UCSD-AML1 (cell line): ENCODE data around the gene OR10K1.
"Not testable (repeated sequence)": the region's sequence is repeated elsewhere in the genome, so short reads cannot be mapped to it uniquely, and the experiment has no call there.

Source experiments
- DNase-seq: peaks from one replicate; lab custom pipeline; 2025; ENCODE audit not compliant: unreplicated experiment; lab: John Stamatoyannopoulos, UW

Gene OR10K1, protein sequence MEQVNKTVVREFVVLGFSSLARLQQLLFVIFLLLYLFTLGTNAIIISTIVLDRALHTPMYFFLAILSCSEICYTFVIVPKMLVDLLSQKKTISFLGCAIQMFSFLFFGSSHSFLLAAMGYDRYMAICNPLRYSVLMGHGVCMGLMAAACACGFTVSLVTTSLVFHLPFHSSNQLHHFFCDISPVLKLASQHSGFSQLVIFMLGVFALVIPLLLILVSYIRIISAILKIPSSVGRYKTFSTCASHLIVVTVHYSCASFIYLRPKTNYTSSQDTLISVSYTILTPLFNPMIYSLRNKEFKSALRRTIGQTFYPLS

DNA sequence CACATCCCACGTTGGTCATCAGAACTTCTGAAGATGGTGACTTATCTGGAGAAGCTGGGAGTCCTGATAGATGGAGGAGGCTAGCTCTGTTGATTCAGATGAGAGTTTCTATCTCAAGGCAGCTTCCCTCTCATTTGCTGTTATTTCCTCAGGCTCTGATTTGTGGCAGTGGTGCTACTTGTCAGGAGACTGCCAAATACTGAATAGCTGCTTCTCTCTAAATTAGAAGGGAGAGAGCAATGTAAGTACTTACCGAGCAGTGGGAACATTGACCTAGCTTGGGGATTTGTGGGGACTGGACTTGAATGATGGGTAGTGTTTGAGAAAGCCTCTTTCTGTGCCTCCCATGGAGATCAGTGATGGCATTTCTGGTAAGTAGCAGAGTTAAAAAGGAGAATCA lies at the start of gene OR10K1:
Gene OR10K1, plus strand, starts transcription at position 301 of the 400 bp plus-strand sequence. CDS start 3,728 bp downstream, outside the sequence.
- no peak for DNase-seq

DNA sequence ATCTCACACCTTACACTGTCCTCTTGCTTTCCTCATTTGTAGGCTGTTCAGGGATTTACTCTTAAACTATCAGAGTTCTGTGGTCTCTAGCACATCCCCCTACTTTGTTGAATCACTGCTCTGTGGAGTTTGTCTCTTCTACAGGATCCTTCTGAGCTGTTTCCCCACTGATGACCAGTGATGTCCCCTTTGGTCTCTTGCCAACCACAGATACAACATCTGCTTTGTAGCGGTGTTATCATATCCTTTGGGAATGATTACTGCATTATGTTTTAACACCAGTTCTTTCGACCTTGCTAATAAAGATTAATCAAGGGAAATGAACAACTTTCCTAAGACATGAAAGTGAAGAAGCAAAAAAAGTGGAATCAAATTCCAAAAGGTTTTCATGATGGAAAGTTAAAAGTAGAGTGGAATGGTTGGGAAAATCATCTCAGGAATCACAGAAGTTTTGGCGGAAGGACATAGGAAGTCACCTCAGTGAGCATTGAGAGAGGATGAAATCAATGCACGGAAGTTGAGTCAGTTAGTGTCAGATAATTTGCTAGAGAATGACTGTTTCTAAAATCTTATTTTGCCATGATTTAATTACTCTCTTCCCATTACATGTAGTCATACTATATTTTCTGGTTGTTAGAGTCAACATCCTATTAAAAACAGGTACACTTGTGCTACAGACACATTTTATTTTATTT lies 46.8 kb upstream of the OR10K1 start:
- DNase-seq: no peak

DNA sequence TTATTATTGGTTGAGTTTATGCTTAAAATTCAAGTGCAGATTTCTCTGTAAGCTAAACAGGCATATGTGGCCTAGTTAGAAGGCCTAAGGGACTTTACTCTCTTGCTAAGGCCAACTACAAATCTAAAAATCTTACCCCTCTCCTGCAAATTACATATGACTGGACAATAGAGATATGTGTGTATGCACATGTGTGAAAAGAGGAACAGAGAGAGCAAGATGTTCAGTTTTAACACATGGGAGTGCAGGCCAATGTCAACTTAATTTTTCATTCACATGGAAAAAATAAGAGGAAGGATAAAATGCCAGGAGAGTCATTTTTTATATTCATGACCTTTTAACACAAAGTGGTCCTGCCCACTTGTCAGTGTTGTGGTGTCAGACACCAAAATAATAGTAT lies 44.0 kb upstream of the OR10K1 start:
- DNase-seq: no peak

DNA sequence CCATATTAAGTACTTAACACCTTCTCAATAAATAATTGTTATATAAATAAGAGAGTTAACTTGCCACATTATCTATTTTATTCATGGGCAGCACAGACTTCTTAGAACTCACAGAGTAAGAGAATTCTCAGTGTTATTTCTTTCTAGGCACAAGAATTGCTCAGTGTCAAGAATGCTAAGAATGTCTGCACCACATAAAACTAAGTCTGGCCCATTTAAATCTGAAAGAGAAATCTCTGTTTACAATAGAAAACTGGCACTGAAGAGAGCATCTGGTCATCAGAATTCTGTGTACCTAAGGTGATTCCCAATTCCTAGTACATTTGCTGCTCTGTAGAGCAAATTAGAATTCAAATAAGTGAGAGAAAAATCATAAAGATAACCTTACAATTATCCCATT lies 39.4 kb upstream of the OR10K1 start:
- DNase-seq: no peak

DNA sequence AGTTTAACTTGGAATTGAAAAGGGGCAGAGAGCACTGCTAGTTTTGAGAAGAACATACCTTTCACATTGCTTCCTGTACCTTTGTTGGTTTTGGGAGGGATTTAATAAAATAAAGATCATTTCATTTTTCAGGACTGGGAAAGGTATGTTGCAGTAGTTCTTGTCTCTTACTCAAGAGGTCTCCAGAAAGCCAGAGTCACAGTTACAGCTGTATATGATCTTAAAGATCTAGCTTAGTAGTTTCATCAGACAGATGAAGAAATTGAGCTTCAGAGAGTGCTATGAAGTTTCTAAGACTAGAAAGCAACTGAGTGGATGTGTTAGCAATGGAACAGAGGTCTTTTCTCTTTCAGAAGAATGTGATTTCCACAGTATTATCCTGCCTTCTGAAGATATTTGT lies 36.6 kb upstream of the OR10K1 start:
- no peak for DNase-seq

DNA sequence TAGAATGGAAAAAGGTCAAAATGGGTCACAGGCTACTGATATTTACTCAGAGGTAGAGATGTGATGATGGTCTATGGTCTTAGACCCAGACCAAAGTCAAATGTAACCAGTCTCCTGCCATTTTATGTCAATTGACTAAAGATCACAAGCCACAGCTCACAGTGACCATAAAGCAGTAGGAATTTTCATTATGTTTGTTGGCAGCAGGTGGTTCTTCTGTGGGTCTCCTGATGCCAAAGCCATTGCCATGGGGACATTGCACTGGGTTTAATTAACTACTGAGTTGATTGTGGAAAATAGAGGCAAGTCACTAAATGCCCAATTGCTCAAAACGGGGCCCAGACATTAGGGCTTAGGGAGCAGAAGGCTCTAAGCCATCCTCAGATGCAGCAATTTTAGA lies 35.5 kb upstream of the OR10K1 start, which contains the start of gene OR10K2:
Gene OR10K2, minus strand, starts transcription at position 101 of the 400 bp plus-strand sequence. CDS start 5,371 bp downstream, outside the sequence.
- no peak for DNase-seq

DNA sequence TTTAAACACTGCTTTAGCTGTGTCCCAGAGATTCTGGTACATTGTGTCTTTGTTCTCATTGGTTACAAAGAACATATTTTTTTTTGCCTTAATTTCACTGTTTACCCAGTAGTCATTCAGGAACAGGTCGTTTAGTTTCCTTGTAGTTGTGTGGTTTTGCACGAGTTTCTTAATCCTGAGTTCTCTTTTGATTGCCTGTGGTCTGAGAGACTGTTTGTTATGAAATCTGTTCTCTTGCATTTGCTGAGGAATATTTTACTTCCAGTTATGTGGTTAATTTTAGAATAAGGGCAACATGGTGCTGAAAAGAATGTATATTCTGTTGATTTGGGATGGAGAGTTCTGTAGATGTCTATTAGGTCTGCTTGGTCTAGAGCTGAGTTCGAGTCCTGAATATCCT lies 31.5 kb upstream of the OR10K1 start:
- not testable (repeated sequence) for DNase-seq

DNA sequence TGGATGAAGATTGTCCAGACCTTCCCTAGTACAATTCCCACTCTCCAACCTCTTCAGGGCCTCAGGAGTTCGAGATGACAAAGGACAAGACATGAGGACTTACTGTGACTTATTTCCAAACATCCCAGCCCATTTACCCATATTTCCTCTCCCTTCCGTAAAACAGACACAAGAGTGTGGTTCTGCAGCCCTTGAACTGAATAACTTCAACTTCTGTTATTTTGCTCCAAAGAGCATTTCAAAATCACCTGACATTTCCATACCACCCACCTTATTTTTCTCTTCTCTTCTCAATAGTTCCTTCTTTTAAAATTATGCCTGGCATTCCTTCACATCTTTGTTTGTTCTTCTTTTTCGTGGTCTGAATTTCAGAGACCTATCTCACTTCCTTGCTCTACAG lies 26.9 kb upstream of the OR10K1 start:
- DNase-seq: no peak

DNA sequence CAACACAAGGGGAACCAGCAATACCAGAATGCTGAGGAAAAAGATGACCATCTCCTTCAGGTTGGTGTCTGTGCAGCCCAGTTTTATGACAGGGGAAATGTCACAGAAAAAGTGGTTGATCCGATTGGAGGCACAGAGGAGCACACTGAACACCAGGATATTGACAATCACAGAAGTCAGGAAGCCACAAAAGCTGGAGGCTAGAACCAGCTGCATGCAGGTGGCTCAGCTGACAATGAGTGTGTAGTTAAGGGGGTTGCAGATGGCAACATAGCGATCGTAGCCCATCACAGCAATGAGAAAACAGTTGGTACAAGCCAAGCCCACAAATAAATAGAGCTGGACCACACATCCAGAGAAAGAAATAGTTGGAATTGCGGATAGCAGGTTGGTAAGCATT lies 16.3 kb upstream of the OR10K1 start:
- no peak for DNase-seq

DNA sequence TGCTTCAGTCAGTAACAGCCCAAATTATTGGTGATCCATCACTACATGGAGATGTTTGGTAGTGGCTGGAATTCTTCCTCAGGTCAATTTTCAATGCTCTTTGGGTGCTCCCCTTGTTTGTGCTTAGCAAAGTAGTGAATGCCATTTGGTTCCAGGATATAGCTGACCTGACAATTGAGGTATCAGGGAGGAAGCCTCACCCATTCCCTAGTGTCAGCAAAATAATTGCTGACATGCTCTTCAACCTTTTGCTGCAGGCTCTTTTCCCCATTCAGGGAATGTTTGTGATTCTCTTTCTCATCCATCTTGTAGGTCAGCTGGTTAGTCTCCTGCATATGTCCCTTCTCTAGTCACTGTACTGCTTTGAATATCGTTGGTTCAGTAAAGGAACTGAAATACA lies 7.1 kb upstream of the OR10K1 start:
- DNase-seq: no peak

DNA sequence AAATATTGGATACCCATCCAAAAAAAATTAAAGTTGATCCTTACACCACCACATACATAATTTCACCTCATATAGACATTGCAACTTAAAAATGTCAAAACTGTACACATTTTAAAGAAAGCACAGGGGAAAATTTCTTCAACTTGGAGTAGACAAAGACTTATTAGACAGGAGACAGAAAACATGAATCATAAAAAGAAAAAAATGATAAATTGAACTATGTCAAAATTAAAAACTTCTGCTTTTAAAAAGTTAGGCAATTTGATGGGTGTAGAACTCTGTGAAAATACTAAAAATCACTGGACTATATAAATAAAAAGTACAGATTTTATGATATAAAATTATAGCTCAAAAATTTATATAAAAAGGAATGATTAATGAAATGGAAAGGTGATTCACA lies 4.4 kb upstream of the OR10K1 start:
- DNase-seq: no peak

DNA sequence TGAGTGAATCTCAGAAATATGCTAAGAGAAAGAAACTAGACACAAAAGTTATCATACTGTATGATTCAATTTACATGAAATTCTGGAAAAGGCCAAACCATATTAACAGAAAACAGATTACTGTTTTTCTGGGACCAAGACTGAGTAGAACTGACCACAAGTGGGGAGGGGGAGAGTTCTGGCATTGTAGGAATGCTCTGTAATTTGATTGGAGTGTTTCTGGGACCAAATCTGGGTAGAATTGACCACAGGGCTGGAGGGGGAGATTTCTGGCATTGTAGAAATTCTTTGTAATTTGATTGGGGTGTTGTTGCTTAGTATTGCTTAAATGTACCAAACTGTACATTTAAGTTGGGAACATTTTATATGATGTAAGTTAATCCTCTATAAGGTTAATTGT lies 3.4 kb upstream of the OR10K1 start:
- DNase-seq: no peak

DNA sequence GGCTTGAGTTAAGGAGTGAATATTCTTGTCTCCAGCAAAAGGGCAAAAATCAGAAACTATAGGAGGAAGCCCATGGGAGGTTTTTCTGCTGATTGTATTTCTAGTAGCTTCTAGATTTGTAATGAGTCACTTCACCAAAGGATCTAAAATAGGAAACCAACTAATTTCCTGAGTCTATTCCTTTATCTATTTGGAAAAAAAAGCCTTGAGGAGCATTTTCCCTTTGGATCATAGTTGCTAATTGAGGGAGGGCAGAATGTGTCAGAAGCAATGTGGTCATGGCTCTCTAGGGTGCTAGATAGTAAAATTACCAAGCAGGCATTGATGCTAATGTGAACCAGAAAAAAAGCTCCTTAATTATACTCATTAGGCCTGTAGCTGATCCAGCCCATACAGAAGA lies 10.3 kb downstream of the OR10K1 start, which contains the start of gene OR10R2:
Gene OR10R2, plus strand, starts transcription at position 301 of the 400 bp plus-strand sequence. CDS start 106 bp downstream, outside the sequence.
- no peak for DNase-seq

DNA sequence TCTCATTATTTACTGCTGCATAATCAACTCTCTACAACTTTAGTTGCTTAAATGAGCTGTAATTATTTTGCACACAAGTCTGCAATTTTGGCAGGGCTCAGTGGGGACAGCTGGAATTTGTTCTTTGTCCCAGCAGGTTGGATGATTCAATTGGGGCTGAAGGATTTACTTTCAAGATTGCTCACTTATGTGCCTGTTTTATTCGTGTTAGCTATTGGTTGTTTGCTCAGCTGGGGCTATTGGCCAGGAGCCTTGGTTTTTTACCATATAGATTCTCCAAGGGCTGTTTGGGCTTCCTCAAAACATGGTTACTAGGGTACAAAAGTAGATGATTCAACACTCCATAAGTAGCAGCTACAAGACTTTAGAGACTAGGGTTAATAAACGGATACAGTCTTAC lies 23.8 kb downstream of the OR10K1 start:
- no peak for DNase-seq

DNA sequence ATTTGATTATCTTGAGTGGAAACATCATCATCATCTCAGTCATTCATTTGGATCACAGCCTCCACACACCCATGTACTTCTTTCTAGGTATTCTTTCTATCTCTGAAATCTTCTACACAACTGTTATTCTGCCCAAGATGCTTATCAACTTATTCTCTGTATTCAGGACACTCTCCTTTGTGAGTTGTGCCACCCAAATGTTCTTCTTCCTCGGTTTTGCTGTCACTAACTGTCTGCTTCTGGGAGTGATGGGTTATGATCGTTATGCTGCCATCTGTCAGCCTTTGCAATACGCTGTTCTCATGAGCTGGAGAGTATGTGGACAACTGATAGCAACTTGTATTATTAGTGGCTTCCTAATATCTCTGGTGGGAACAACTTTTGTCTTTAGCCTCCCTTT lies 29.7 kb downstream of the OR10K1 start:
- no peak for DNase-seq

DNA sequence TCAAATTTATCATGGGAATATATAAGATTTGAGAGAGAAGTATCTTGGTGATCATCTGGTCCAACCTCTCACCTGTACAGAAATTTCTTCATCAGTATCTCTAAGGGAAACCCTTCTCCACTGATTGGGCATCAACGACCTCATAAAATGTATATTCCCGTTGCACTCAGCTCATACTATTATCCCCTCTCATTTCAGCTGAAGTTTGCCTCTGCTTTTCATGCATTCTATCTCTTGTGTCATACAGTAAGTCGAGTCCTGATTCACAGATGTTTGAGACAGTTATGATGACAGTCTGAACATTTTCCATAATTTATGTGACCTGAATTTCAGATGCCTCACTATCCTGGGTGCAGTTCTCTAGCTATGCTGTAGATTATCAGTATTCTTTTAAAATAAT lies 31.4 kb downstream of the OR10K1 start:
- DNase-seq: no peak

DNA sequence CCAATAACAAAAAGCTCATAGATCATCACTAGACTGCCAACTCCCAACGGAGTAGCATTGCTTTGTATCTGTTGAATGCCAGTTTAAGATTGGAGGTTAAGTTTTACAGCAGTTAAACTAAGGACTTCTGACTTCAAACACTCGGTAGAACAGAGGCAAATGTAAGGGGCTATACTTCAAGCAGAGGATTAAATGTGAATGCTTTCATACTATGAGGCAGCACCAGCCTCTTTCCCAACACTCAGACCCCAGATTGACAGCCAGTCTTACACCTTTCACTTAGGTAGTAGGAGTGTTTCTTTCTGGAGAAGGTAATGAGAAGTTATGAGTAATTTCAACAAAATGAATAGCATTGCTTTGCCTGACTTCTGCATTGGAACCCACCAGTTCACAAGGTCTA lies 33.2 kb downstream of the OR10K1 start:
- no peak for DNase-seq

DNA sequence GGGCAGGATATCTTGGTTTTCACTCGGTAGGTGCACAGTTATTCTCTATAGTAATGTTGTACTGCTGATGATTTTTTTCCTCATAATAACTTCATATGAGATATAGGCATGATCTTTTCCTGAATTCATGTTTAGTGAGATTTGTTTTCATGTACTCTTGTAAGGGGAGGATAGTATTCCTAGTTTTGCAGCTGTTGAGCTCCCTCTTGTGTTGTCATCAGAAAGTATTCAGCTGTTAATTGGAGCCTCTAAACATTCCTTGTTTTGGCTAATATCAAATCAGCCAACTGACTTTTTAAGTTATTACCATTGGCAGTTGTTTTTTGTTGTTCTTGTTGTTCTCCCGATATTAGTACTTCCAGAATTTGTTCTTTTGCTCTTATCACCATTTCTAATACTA lies 34.7 kb downstream of the OR10K1 start:
- no peak for DNase-seq

DNA sequence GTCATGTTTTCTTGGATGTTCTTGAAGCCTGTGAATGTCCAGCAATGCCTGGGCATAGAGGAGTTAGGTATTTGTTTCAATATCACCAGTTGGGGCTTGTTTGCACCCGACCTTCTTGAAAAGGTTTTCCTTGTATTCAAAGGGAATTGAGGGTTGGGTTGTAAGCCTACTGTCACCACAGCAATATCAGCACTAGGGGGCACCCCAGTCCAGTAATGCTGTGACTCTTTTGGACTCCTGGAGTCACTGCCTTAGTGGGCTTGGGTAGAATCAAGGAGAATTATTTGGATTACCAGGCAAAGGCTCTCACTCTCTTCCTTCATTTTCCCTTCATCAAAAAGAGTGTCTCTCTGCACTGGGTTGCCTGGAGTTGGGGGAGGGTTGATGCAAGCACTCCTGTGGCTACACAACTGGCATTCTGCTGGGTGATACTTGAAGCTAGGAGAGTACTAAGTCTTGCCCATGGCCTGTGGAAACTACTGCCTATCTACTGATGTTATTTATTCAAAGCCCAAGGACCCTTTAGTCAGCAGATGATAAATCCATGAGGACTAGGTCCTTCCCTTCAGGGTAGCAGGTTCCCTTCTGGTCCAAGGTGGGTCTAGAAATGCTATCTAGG lies 44.8 kb downstream of the OR10K1 start:
- peak; percentile 47 for DNase-seq

DNA sequence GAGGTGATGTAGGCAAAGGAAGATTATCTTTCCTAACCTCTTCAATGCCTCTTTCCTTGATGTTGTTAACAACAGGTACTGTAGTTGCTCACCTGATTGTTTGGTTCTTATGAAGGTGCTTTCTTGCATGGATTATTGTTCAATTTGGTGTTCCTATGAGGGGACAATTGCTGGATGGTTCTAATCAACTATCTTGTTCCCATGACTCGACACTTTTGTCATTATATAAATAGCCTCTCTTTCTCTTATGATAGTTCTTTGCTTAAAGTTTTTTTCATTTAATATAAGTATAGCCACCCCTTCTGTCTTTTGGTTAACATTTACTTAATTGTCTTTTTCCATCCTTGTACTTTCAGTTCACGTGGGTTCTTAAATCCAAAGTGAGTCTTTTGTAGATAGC lies 45.9 kb downstream of the OR10K1 start:
- no peak for DNase-seq

DNA sequence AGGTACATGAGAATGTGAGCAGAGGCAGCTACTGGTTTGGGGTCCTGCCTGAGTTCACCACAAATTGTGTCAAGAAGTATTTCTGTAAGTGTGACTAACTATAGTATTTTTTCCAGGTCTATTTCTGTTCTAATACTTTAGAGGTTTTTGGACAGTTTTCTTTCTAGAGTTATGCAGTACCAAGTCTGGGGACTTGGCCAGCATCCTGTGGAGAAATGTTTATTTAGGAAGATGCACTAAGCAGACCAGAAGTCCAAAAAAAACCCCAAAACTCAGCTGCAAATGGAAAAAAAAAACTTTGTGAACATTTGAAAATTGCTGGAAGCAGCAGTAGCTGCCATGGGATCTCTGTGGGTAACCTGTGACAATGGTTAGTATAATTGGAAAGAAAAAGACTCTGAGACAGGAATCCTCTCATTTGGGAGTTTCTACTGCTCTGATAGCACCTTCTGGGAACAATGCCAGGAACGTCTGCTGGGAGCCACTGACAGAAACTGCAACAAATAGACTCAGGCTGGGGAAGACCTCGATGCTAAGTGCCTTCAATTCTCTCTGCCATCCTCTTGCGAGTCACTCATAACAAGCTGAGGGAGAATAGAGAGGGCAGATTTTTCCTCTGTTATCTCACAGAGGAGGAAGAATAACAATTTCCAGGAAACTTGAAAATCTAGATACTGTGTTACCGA lies 48.0 kb downstream of the OR10K1 start:
- DNase-seq: no peak
